Ammon's horn (tissue), 1 donor: Measurements from ENCODE around the gene SYT13.

ENCODE experiments used
- DNase-seq: peaks from one replicate; pipeline ENCODE4 v3.0.0-alpha.2; 2016; ENCODE audit warnings: low spot score

SYT13 gene

GRCh38 chr11:45218705-45219104, 67.4 kb downstream of the SYT13 start:
- DNase-seq: no peak

- DNase-seq: no peak
These were observed 68.2 kb downstream of the SYT13 start for GRCh38 chr11:45217991-45218390.

- no peak for DNase-seq
These were observed 69.2 kb downstream of the SYT13 start for GRCh38 chr11:45216901-45217300.

GRCh38 chr11:45216031-45216430, 70.1 kb downstream of the SYT13 start:
- DNase-seq: no peak

GRCh38 chr11:45215098-45215865, 70.9 kb downstream of the SYT13 start:
- DNase-seq: no peak

- DNase-seq: no peak
These were observed 72.4 kb downstream of the SYT13 start for GRCh38 chr11:45213717-45214116.

GRCh38 chr11:45213316-45213665, 72.8 kb downstream of the SYT13 start:
- DNase-seq: no peak

- DNase-seq: no peak
These were observed 73.4 kb downstream of the SYT13 start for GRCh38 chr11:45212566-45213315.

- no peak for DNase-seq
These were observed 74.4 kb downstream of the SYT13 start for GRCh38 chr11:45211732-45212131.

- no peak for DNase-seq
These were observed 75.3 kb downstream of the SYT13 start for GRCh38 chr11:45210846-45211245.

GRCh38 chr11:45209891-45210699, 76.0 kb downstream of the SYT13 start:
- DNase-seq: peak; percentile 79

GRCh38 chr11:45209000-45209879, 76.9 kb downstream of the SYT13 start:
- no peak for DNase-seq

GRCh38 chr11:45208135-45208534, 78.0 kb downstream of the SYT13 start:
- DNase-seq: no peak

- DNase-seq: no peak
These were observed 80.2 kb downstream of the SYT13 start for GRCh38 chr11:45205978-45206377.

GRCh38 chr11:45204761-45205160, 81.4 kb downstream of the SYT13 start:
- DNase-seq: no peak

GRCh38 chr11:45193695-45194094, 92.4 kb downstream of the SYT13 start:
- DNase-seq: no peak
